Parathyroid adenoma (tissue), 2 donors: ENCODE data around the gene KEL.

Experiments
- H2AFZ ChIP-seq: fragments of 300-600 bp; sonication (generic); one replicate; pipeline ENCODE4 v1.7.0; 2017; ENCODE audit warnings: antibody characterized with exemption, mild to moderate bottlenecking
- H3K27ac ChIP-seq: fragments of 300-600 bp; sonication (generic); one replicate; pipeline ENCODE4 v1.7.0; 2017
- H3K27me3 ChIP-seq: fragments of 300-600 bp; sonication (generic); one replicate; pipeline ENCODE4 v1.7.0; 2017; ENCODE audit warnings: low read length; ENCODE audit not compliant: control insufficient read depth, insufficient read depth
- H3K36me3 ChIP-seq: fragments of 300-600 bp; sonication (generic); one replicate; pipeline ENCODE4 v1.7.0; 2017; ENCODE audit warnings: low read length; ENCODE audit not compliant: control insufficient read depth, insufficient read depth
- H3K4me1 ChIP-seq: fragments of 300-600 bp; sonication (generic); one replicate; pipeline ENCODE4 v1.7.0; 2017; ENCODE audit warnings: control low read depth
- H3K4me2 ChIP-seq: fragments of 300-600 bp; sonication (generic); one replicate; pipeline ENCODE4 v1.7.0; 2017; ENCODE audit warnings: low read length
- H3K4me3 ChIP-seq: fragments of 300-600 bp; sonication (generic); one replicate; pipeline ENCODE4 v1.7.0; 2017; ENCODE audit warnings: low read depth, low read length
- H3K79me2 ChIP-seq: fragments of 300-600 bp; sonication (generic); one replicate; pipeline ENCODE4 v1.7.0; 2017; ENCODE audit warnings: control low read depth
- H3K9ac ChIP-seq: fragments of 300-600 bp; sonication (generic); one replicate; pipeline ENCODE4 v1.7.0; 2017; ENCODE audit warnings: mild to moderate bottlenecking
- H3K9me3 ChIP-seq: fragments of 300-600 bp; sonication (generic); one replicate; pipeline ENCODE4 v1.7.0; 2017; ENCODE audit warnings: low read length; ENCODE audit not compliant: control insufficient read depth
- CTCF ChIP-seq: fragments of 300-600 bp; sonication (generic); IDR thresholded peaks from one replicate; pipeline ENCODE4 v1.7.0; 2017; ENCODE audit warnings: antibody characterized with exemption, mild to moderate bottlenecking
- donor health status: primary hyperparathyroidism.

Gene KEL

DNA sequence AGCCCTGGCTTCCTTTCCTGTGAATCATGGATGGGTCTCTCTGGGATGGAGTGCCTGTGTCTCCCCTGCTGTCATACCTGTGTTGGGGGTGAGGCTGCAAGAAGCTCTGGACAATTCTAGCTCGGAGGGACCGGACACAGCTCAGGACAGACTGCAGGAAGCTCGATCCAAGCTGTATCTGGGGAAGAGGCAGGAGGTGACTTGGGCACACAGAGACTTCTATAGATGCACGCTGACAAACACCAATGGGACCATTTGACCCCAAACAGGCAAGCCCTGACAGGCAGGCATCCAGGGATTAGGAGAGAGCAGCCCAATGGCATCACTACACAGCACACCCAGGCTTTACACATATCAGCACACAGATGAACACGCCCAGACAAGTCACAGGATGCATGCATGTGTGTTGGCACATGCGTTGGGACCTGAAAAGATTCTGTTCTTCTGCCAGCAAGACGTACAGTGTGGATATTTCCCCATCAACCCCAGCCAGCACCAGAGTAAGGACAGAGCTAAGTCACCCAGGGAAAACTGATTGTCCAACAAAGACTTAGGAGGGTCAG, 18.4 kb downstream of the KEL start:
- no peaks in the 10 kb centered on the region for H3K9me3 ChIP-seq
- H3K27ac ChIP-seq = no peak overlapping the region
- H3K9ac ChIP-seq = no peak overlapping the region
- H3K4me1 ChIP-seq = no peaks in the 10 kb centered on the region
- H2AFZ ChIP-seq = no peak overlapping the region
- H3K4me3 ChIP-seq = no peak overlapping the region
- H3K27me3 ChIP-seq = no peaks in the 10 kb centered on the region
- no peak for TF ChIP-seq CTCF
- no peak overlapping the region for H3K4me2 ChIP-seq
- no peaks in the 10 kb centered on the region for H3K79me2 ChIP-seq
- H3K36me3 ChIP-seq = no peaks in the 10 kb centered on the region

GRCh38 chr7:142942746-142943145, 19.4 kb downstream of the KEL start:
- Histone ChIP-seq H3K9ac (no peak overlapping the region), H3K4me3 (no peak overlapping the region), H3K9me3 (no peaks in the 10 kb centered on the region), H3K4me1 (no peaks in the 10 kb centered on the region), H3K79me2 (no peaks in the 10 kb centered on the region), H2AFZ (no peak overlapping the region), H3K36me3 (no peaks in the 10 kb centered on the region), H3K4me2 (no peak overlapping the region), H3K27ac (no peak overlapping the region), H3K27me3 (no peaks in the 10 kb centered on the region)
- no peak for TF ChIP-seq CTCF

DNA sequence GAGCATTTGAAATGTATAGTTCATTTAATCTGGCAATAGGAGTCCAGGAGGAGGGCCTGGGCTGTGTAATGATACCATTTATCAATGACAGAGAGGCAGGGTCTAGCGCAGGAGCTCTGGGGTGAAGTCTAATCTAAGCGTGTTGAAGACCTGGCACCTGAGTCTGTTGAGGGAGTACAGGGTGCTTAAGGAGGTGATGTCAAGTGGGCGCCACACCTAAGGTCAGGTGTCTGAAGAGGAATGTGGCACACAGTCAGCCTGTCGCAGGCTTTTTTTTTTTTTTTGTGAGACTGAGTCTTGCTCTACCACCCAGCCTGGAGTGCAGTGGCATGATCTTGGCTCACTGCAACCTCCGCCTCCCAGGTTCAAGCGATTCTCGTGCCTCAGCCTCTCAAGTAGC, 20.6 kb downstream of the KEL start:
- H3K27ac ChIP-seq = no peak overlapping the region
- TF ChIP-seq CTCF = no peak
- no peak overlapping the region for H3K4me3 ChIP-seq
- H3K9me3 ChIP-seq = no peaks in the 10 kb centered on the region
- no peaks in the 10 kb centered on the region for H3K4me1 ChIP-seq
- H3K79me2 ChIP-seq = no peaks in the 10 kb centered on the region
- no peaks in the 10 kb centered on the region for H3K27me3 ChIP-seq
- no peaks in the 10 kb centered on the region for H3K36me3 ChIP-seq
- H2AFZ ChIP-seq = no peak overlapping the region
- H3K4me2 ChIP-seq = no peak overlapping the region
- H3K9ac ChIP-seq = no peak overlapping the region

- no peak overlapping the region for H3K9ac ChIP-seq
- no peak overlapping the region for H3K27ac ChIP-seq
- H3K27me3 ChIP-seq = no peaks in the 10 kb centered on the region
- no peaks in the 10 kb centered on the region for H3K4me1 ChIP-seq
- H3K4me3 ChIP-seq = no peak overlapping the region
- H3K79me2 ChIP-seq = no peaks in the 10 kb centered on the region
- no peaks in the 10 kb centered on the region for H3K9me3 ChIP-seq
- no peaks in the 10 kb centered on the region for H3K36me3 ChIP-seq
- no peak overlapping the region for H3K4me2 ChIP-seq
- TF ChIP-seq CTCF = no peak
- H2AFZ ChIP-seq = no peak overlapping the region
Observed at GRCh38 chr7:142940966-142941535, 21.1 kb downstream of the KEL start.
